ENCODE results near the gene LHX1. TPM values are rescaled to one million over a fixed set of nuclear protein-coding genes. Genes with fewer than 3 reads are reported as not detected.

LHX1 gene
- total and polyA plus RNA-seq, 10 of the 15 experiments (the other 5 are each of a cell fraction or from before 2014, with no cell fraction given), result not detected

- H3K27me3 ChIP-seq (replicated peaks in 1 of 2; ENCODE audit: control insufficient read depth in 2 of 2, insufficient read depth in 2 of 2, low read length in 1 of 2), result peaks cover 31 to 34% of the 10 kb centered on the region in 2 experiments
- ChIA-PET CTCF (no interaction called here), POLR2A (no interaction called here), RAD21 (ENCODE audit: unreplicated experiment) (interaction anchor here (0.5 kb wide), 1 partner anchor 282 kb away, joined by 3 read pairs; no protein-coding TSS in a partner anchor), SMC1A (ENCODE audit: uncharacterized antibody, unreplicated experiment) (no interaction called here)
- no peak for TF ChIP-seq SUZ12 (IDR thresholded peaks at IDR 0.05; ENCODE audit: unreplicated experiment)
- no peak for TF ChIP-seq YBX1 (IDR thresholded peaks at IDR 0.05)
- TF ChIP-seq NFIC (IDR thresholded peaks at IDR 0.05; ENCODE audit: low read depth, low read length), result no peak
- H2AFZ ChIP-seq (ENCODE audit: control insufficient read depth, low read depth, low read length), result no peak overlapping the region
- FAIRE-seq (no peak), ATAC-seq (no peak), DNase-seq (ENCODE audit: low read depth, low spot score) (no peak)
- H3K79me2 ChIP-seq (ENCODE audit: control insufficient read depth, insufficient read depth, low read length), result no peaks in the 10 kb centered on the region
- H3K4me2 ChIP-seq (ENCODE audit: control insufficient read depth, insufficient read depth), result no peak overlapping the region
- no peak overlapping the region for H3K4me3 ChIP-seq
- no peaks in the 10 kb centered on the region for H3K36me3 ChIP-seq (ENCODE audit: control insufficient read depth in 2 of 2, insufficient read depth in 2 of 2, low read length in 1 of 2)
- BruUV-seq (replicated peaks), result no TSS peak
- H3K9ac ChIP-seq (ENCODE audit: control insufficient read depth, insufficient read depth, low read length), result no peak overlapping the region
- 51% methylated on average over 16 of the region's 16 CpGs for WGBS (ENCODE audit: insufficient coverage, insufficient replicate concordance, low lambda C conversion rate, missing lambda C conversion rate)
- H3K9me3 ChIP-seq (replicated peaks; ENCODE audit: control insufficient read depth, insufficient read depth, low read length), result no peaks in the 10 kb centered on the region
- intact Hi-C loops (cut with micrococcal nuclease; ENCODE audit: unreplicated experiment) (no loop called here), in situ Hi-C loops (cut with MboI) (no loop called here)
- H3K27ac ChIP-seq (ENCODE audit: control insufficient read depth, insufficient read depth), result no peak overlapping the region
- H3K4me1 ChIP-seq (ENCODE audit: control insufficient read depth, insufficient read depth, low read length), result peaks cover 8% of the 10 kb centered on the region
- no peaks in the 10 kb centered on the region for H4K20me1 ChIP-seq (ENCODE audit: control insufficient read depth, insufficient read depth)
Observed at GRCh38 chr17:36929851-36930582, 7.3 kb upstream of the LHX1 start.

GRCh38 chr17:36930583-36930900, 6.7 kb upstream of the LHX1 start:
- no peak overlapping the region for H3K27ac ChIP-seq (ENCODE audit: control insufficient read depth, insufficient read depth)
- in situ Hi-C loops (cut with MboI), result no loop called here
- no peaks in the 10 kb centered on the region for H3K9me3 ChIP-seq (replicated peaks; ENCODE audit: control insufficient read depth, insufficient read depth, low read length)
- H2AFZ ChIP-seq (ENCODE audit: control insufficient read depth, low read depth, low read length), result no peak overlapping the region
- FAIRE-seq (no peak), ATAC-seq (no peak), DNase-seq (ENCODE audit: low read depth, low spot score) (no peak)
- ChIA-PET SMC1A (ENCODE audit: uncharacterized antibody, unreplicated experiment) (no interaction called here), CTCF (no interaction called here), POLR2A (no interaction called here), RAD21 (ENCODE audit: unreplicated experiment) (interaction anchor here (0.5 kb wide), 1 partner anchor 282 kb away, joined by 3 read pairs; no protein-coding TSS in a partner anchor)
- no peak for TF ChIP-seq STAT3 (IDR thresholded peaks at IDR 0.05; ENCODE audit: low read depth, low read length)
- no peak for TF ChIP-seq EED (IDR thresholded peaks at IDR 0.05; ENCODE audit: low read depth)
- no peak for TF ChIP-seq ZNF217 (IDR thresholded peaks at IDR 0.05)
- no peak for TF ChIP-seq ASH2L (IDR thresholded peaks at IDR 0.05; ENCODE audit: borderline replicate concordance, low read depth)
- no peak for TF ChIP-seq EZH2 (IDR thresholded peaks at IDR 0.05; ENCODE audit: borderline replicate concordance, control insufficient read depth, low read depth, low read length)
- TF ChIP-seq, protein P1, sequence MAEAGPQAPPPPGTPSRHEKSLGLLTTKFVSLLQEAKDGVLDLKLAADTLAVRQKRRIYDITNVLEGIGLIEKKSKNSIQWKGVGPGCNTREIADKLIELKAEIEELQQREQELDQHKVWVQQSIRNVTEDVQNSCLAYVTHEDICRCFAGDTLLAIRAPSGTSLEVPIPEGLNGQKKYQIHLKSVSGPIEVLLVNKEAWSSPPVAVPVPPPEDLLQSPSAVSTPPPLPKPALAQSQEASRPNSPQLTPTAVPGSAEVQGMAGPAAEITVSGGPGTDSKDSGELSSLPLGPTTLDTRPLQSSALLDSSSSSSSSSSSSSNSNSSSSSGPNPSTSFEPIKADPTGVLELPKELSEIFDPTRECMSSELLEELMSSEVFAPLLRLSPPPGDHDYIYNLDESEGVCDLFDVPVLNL (IDR thresholded peaks at IDR 0.05; ENCODE audit: low read depth, low read length), result no peak
- no peak for TF ChIP-seq ZNF384 (IDR thresholded peaks at IDR 0.05; ENCODE audit: borderline replicate concordance, low read depth, low read length)
- TF ChIP-seq CHD2 (IDR thresholded peaks at IDR 0.05; ENCODE audit: borderline replicate concordance, low read depth, low read length), result no peak
- TF ChIP-seq, protein P2, sequence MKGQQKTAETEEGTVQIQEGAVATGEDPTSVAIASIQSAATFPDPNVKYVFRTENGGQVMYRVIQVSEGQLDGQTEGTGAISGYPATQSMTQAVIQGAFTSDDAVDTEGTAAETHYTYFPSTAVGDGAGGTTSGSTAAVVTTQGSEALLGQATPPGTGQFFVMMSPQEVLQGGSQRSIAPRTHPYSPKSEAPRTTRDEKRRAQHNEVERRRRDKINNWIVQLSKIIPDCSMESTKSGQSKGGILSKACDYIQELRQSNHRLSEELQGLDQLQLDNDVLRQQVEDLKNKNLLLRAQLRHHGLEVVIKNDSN (IDR thresholded peaks at IDR 0.05; ENCODE audit: borderline replicate concordance, extremely low read length, insufficient read depth, low read depth, low read length), result no peak
- TF ChIP-seq NR2C2 (IDR thresholded peaks at IDR 0.05; ENCODE audit: borderline replicate concordance, control insufficient read depth, insufficient read length, low read depth), result no peak
- no peak for TF ChIP-seq KLF5 (IDR thresholded peaks at IDR 0.05; ENCODE audit: partially characterized antibody)
- TF ChIP-seq IRF5 (IDR thresholded peaks at IDR 0.05; ENCODE audit: borderline replicate concordance), result no peak
- H3K4me3 ChIP-seq, result no peak overlapping the region
- BruUV-seq (replicated peaks), result no TSS peak
- no peak overlapping the region for H3K9ac ChIP-seq (ENCODE audit: control insufficient read depth, insufficient read depth, low read length)
- H3K79me2 ChIP-seq (ENCODE audit: control insufficient read depth, insufficient read depth, low read length), result no peaks in the 10 kb centered on the region
- no peak overlapping the region for H3K4me2 ChIP-seq (ENCODE audit: control insufficient read depth, insufficient read depth)
- intact Hi-C loops (cut with micrococcal nuclease; ENCODE audit: unreplicated experiment), result no loop called here
- H4K20me1 ChIP-seq (ENCODE audit: control insufficient read depth, insufficient read depth), result no peaks in the 10 kb centered on the region
- no peaks in the 10 kb centered on the region for H3K36me3 ChIP-seq (ENCODE audit: control insufficient read depth in 2 of 2, insufficient read depth in 2 of 2, low read length in 1 of 2)
- peaks cover 36 to 39% of the 10 kb centered on the region in 2 experiments for H3K27me3 ChIP-seq (replicated peaks in 1 of 2; ENCODE audit: control insufficient read depth in 2 of 2, insufficient read depth in 2 of 2, low read length in 1 of 2)
- peaks cover 8% of the 10 kb centered on the region for H3K4me1 ChIP-seq (ENCODE audit: control insufficient read depth, insufficient read depth, low read length)
- 6% methylated on average over 1 of the region's 1 CpG for WGBS (ENCODE audit: insufficient coverage, insufficient replicate concordance, low lambda C conversion rate, missing lambda C conversion rate)

Data from GM12878 (cell line).